Measurements from ENCODE around the gene L3MBTL3.

GRCh38 chr6:130033949-130034348 is 15.6 kb downstream of the L3MBTL3 start:
- no peak for TF ChIP-seq REST (IDR thresholded peaks at IDR 0.05; ENCODE audit: low read depth, low read length)
- no peak for TF ChIP-seq JUND (IDR thresholded peaks at IDR 0.05)
- TF ChIP-seq CTCF (IDR thresholded peaks at IDR 0.05), result no peak
- no peak for TF ChIP-seq CHD2 (IDR thresholded peaks at IDR 0.05; ENCODE audit: low read length, partially characterized antibody)
- no peak for TF ChIP-seq EZH2phosphoT487 (IDR thresholded peaks at IDR 0.05; ENCODE audit: borderline replicate concordance, low read depth)
- TF ChIP-seq TAF1 (IDR thresholded peaks at IDR 0.05; ENCODE audit: borderline replicate concordance, low read depth, low read length), result no peak
- TF ChIP-seq ZBTB33 (IDR thresholded peaks at IDR 0.05; ENCODE audit: borderline replicate concordance, low read depth), result no peak

Measured in SK-N-SH (cell line).